Ramos (cell line): ENCODE measurements around the gene B3GAT3.
"Not testable (repeated sequence)": the region's sequence is repeated elsewhere in the genome, so short reads cannot be mapped to it uniquely, and the experiment has no call there.

Source experiments
- in situ Hi-C: fragments of 300-500 bp; cut with MboI; formaldehyde crosslinking; loops from one replicate; pipeline ENCODE4 v1.14.3; 2022; ENCODE audit warnings: low sequenced_read_pairs; ENCODE audit not compliant: unreplicated experiment

Gene B3GAT3

GRCh38 chr11:62588966-62589637 lies 32.7 kb downstream of the B3GAT3 start:
- in situ Hi-C loops: no loop called here

GRCh38 chr11:62585356-62585755 lies 36.4 kb downstream of the B3GAT3 start:
- in situ Hi-C loops: not testable (repeated sequence)

GRCh38 chr11:62581735-62582134 lies 40.1 kb downstream of the B3GAT3 start:
- in situ Hi-C loops: not testable (repeated sequence)

DNA sequence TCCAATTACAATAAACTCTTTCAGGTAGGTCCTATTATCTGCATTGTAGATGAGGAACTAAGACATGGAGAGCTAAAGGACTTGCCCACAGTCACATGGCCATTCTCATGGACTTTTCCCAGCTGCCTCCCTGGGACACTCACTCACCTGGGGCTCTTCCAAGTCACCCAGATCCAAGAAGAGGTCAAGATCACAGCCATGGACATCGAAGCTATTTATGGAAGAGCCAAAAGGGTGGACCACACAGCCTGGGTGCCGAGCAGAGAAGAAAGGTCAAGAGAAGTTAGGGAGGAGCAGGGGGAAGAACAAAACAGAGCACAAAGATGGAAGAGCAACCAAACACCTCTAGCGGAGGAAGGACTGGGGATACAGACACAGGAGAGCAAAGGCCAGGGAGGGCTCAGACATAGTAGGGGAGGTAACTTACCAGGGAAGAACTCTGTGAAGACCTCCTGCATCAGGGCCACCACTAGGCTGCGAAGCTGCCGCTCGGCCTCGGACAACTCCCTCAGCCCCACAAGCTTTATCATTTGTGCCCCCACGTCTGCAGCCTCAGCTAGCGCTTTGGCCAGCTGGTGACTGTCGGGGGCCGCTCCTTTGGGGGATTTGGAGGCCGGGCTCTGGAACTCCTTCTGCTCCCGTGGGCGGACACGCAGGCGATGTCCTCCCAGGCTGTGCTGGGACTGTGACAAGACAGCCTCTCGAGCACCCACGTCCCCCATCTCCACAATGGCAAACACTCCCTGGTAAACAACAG lies 40.6 kb downstream of the B3GAT3 start:
- in situ Hi-C loops: no loop called here

DNA sequence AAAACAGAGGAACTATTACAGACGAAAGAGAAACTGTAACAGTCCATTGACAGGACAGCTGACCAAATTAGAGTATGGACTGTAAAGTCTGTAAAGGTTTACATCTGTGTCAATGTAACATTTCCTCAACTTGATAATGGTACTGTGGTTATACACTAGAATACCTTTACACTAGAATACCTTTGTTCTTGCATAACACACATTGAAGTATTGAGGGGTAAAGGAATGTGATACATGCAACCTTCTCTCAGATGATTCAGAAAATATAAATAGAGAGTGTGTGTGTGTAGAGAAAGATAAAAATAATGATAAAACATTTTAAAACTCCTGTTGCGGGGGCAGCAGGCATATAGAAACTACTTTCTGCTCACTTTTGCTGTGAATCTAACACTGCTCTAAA lies 42.5 kb downstream of the B3GAT3 start:
- in situ Hi-C loops: no loop called here

GRCh38 chr11:62578541-62578940 lies 43.2 kb downstream of the B3GAT3 start:
- in situ Hi-C loops: no loop called here

DNA sequence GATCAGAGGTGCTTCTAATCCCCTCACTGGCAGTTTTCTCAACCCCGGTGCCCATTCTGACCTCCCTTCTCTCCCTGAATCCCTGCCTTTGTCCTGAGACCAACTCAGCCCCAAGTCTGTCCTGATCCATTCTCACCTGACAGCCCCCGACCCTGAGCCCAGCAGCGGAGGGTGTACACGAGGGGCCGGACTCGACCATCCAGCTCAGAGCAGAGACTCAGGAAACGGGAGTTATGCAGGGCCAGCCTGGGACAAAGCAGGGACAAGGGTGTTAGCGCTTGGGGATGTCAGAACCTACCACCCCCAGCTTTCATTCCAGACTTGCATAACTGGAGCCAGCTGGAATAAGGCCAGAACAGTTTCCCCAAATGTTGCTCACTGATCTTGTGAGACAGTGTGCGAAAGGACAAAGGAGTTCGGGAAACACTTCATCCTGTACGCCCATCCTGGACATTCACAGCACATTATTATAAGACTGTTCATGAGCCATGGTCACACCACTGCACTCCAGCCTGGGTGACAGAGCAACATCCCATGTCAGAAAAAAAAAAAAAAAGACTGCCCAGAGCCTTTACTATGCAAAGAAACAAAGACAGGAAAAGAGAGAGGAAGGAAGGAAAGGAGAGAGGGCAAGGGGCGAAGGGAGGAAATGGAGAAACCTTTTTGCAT lies 44.6 kb downstream of the B3GAT3 start:
- in situ Hi-C loops: no loop called here

GRCh38 chr11:62575837-62576236 lies 45.9 kb downstream of the B3GAT3 start:
- in situ Hi-C loops: no loop called here

DNA sequence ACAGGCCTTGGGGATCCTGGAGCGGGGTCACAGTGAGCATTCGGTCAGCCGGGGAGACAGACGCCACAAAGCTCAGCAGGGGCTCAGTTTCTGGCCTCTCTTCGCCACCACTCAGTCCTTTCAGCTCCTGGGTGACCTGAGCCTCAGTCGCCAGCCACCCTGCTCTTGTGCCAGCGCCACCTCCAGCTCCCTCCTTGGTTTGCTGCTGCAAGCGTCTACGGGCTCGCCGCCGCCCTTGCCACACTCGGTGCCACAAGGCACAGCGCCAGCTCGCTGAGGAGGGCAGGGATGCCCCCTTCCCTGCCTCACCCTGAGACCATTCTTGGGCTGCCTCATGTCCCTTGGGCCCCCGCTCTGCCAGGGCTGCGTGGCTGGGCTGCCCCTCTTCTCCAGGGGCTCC lies 46.6 kb downstream of the B3GAT3 start:
- in situ Hi-C loops: no loop called here

- in situ Hi-C loops: no loop called here
These were observed 47.3 kb downstream of the B3GAT3 start for GRCh38 chr11:62574363-62575071.

DNA sequence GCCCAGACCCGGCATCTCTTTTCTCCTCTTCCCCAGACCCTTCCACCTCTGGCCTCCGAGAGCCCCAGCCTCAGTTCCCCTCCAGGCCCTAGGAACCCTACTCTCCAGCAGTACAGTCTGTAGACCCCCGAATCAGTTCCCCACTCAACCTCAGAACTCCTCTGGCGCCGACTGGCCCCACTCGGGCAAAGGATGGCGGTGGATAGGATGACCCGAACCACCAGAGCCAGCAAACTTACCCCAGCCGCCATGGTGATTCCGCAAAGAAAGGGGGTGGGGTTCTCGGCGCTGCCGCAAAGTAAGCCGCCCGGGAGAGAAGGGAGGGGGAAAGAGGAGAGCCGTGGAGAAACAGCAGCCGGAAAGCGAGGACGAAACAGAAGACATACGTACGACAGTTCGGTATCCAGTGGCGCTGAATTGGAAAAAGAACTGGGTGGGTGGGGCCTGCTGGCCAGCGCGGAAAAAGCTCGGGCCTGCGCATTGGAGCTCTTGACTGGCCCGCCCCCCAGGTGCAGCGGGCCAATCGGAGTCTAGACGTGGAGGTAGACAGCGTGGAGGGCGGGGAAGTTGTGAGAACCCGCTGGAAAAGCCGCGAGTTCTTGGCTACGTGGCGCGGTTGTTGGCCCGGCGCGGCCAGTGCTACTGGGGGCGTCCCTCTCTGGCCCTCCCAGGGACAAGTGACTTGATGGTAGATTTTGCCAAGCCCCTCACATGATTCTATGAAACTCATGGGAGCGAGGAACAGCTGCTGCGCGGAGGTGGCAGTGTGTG lies 48.0 kb downstream of the B3GAT3 start, which contains the start of gene EEF1G:
EEF1G (minus strand) TSS at position 300 of the 771 bp plus-strand sequence; CDS start at position 251, 49 bp downstream.
- in situ Hi-C loops: no loop called here

DNA sequence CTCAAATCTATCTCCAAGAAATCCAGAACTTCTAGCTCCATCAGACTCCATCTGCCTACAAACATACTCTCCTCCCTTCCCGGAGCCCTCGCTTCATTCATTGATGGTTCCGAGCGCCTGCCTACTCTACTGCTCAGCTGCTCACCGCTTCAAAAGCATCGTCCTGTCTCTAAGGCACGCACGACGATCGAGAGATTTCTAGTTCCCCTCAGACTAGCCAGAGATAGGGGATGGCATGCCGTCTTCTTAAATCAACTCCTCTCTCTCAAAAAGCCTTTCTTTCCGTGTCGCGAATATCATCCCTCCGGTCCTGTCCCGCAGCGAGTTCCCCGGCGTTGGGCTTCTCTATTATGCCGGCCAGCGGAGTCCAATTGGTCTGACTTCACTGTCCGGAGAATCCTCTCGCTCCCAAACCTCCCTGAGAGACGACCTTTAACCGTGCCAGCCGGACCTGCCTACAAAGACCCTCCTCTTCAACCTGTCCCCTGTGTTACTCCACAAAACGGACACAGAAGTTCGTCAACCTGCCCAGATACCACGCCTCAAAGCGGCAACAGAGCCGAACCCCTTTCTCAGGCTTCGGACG lies 48.7 kb downstream of the B3GAT3 start:
- in situ Hi-C loops: no loop called here

- in situ Hi-C loops: no loop called here
These were observed 49.4 kb downstream of the B3GAT3 start for GRCh38 chr11:62572431-62572830.

- in situ Hi-C loops: not testable (repeated sequence)
These were observed 50.3 kb downstream of the B3GAT3 start for GRCh38 chr11:62571493-62571892.

GRCh38 chr11:62570903-62571302 lies 50.9 kb downstream of the B3GAT3 start:
- in situ Hi-C loops: not testable (repeated sequence)

DNA sequence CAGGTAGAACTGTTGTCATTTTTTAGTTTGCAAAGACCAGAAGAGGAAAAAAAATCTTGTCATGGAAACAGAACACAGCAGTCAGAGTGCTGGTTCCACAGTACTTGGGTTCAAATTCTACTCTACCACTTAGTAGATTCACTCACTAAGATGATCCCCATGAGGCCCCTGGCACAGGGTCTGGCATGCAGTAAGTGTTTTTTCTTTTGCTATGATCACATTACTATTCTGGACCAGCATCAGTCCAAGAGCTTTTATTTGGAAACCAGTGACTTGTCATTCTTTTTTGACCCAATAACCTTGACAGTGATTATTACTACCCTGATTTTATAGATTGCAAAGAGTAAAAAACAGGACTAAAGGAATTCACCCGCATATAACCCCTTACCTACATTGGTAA lies 52.2 kb downstream of the B3GAT3 start:
- in situ Hi-C loops: no loop called here

- in situ Hi-C loops: no loop called here
These were observed 54.7 kb downstream of the B3GAT3 start for GRCh38 chr11:62567018-62567633.

DNA sequence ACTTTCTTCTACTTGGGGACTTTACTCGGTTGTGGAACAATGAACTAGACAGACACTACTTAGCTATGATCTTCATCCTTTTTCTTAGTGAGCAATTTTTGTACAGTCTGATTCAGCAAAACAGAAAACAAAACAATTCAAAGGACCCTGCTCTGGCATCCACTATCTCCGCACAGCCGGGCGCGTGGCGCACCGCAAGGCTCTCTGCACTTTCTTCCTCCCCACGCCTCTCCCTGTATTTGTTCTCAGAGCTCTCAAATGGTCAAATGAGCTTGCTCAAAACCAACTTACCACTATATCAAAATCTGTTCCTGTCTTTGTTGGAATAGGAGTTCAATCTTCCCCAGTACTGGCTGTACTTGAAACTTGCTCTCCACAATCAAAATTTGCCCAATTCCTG lies 55.5 kb downstream of the B3GAT3 start:
- in situ Hi-C loops: no loop called here
